WTC11 (cell line): ENCODE data around the gene FOXC1. TPM values are rescaled to one million over a fixed set of nuclear protein-coding genes. Genes with fewer than 3 reads are reported as not detected.

Experiments
- ATAC-seq: fragments of 200-7000 bp; cut with Tn5 transposase; 2 replicates; pipeline ENCODE4 v1.10.0; 2021; ENCODE audit warnings: mild to moderate bottlenecking, moderate library complexity
- CTCF ChIA-PET: fragments of 300-600 bp; sonication (Branson Sonifier 250); formaldehyde crosslinking; loops from one replicate; lab custom pipeline; 2021; ENCODE audit warnings: antibody characterized with exemption; lab: Charles Lee
- POLR2A ChIA-PET: fragments of 350-600 bp; sonication (Branson Sonifier 250); formaldehyde crosslinking; loops from one replicate; lab custom pipeline; 2021; ENCODE audit warnings: antibody characterized with exemption; lab: Charles Lee
- DNase-seq: peaks from one replicate; pipeline ENCODE4 v3.0.0; 2021; ENCODE audit warnings: low spot score
- H3K27ac Mint-ChIP-seq: 2 replicates; pipeline ENCODE4 v1.8.0; 2021; ENCODE audit warnings: mixed read lengths
- H3K27me3 Mint-ChIP-seq: 2 replicates; pipeline ENCODE4 v1.8.0; 2021; ENCODE audit warnings: low read depth, mild to moderate bottlenecking, moderate library complexity, mixed read lengths
- H3K36me3 Mint-ChIP-seq: 2 replicates; pipeline ENCODE4 v1.8.0; 2021; ENCODE audit warnings: mixed read lengths
- H3K4me1 Mint-ChIP-seq: 2 replicates; pipeline ENCODE4 v1.8.0; 2022; ENCODE audit warnings: mixed read lengths
- H3K4me3 Mint-ChIP-seq: 2 replicates; pipeline ENCODE4 v1.8.0; 2021; ENCODE audit warnings: mild to moderate bottlenecking, moderate library complexity, mixed read lengths
- H3K9me3 Mint-ChIP-seq: 2 replicates; pipeline ENCODE4 v1.8.0; 2021; ENCODE audit warnings: mixed read lengths
- AFF4 ChIP-seq: sonication (generic); formaldehyde crosslinking; IDR thresholded peaks from 2 replicates; pipeline ENCODE4 v1.8.1; 2023; ENCODE audit warnings: mild to moderate bottlenecking, missing genetic modification reagents, borderline replicate concordance
- CREM ChIP-seq: sonication (generic); formaldehyde crosslinking; IDR thresholded peaks from 2 replicates; pipeline ENCODE4 v1.8.1; 2022; ENCODE audit warnings: mild to moderate bottlenecking, missing genetic modification reagents, moderate library complexity
- FOXK1 ChIP-seq: sonication (generic); formaldehyde crosslinking; IDR thresholded peaks from 2 replicates; pipeline ENCODE4 v1.8.0; 2022; ENCODE audit warnings: mild to moderate bottlenecking, moderate library complexity, missing genetic modification reagents
- FOXP1 ChIP-seq: sonication (generic); formaldehyde crosslinking; IDR thresholded peaks from 2 replicates; pipeline ENCODE4 v1.8.0; 2022; ENCODE audit warnings: missing genetic modification reagents, mild to moderate bottlenecking, moderate library complexity, borderline replicate concordance
- GRHL2 ChIP-seq: fragments of 250-450 bp; sonication (Bioruptor Pico); IDR thresholded peaks from 2 replicates; pipeline ENCODE4 v1.8.0; 2022; ENCODE audit warnings: mild to moderate bottlenecking, moderate library complexity; ENCODE audit not compliant: insufficient replicate concordance, severe bottlenecking
- IRF1 ChIP-seq: sonication (generic); formaldehyde crosslinking; IDR thresholded peaks from 2 replicates; pipeline ENCODE4 v1.8.0; 2023; ENCODE audit warnings: missing genetic modification reagents
- MYBL2 ChIP-seq: sonication (generic); formaldehyde crosslinking; IDR thresholded peaks from 2 replicates; pipeline ENCODE4 v1.8.1; 2023; ENCODE audit warnings: mild to moderate bottlenecking, moderate library complexity, missing genetic modification reagents
- NFE2L1 ChIP-seq: sonication (generic); formaldehyde crosslinking; IDR thresholded peaks from 2 replicates; pipeline ENCODE4 v1.8.1; 2023; ENCODE audit warnings: missing genetic modification reagents
- NFYB ChIP-seq: sonication (generic); formaldehyde crosslinking; conservative IDR thresholded peaks from 2 replicates; pipeline ENCODE4 v1.8.0; 2022; ENCODE audit warnings: low read depth, missing genetic modification reagents
- OVOL2 ChIP-seq: fragments of 250-450 bp; sonication (Bioruptor Pico); IDR thresholded peaks from 2 replicates; pipeline ENCODE4 v1.9.0; 2021; ENCODE audit warnings: mild to moderate bottlenecking, borderline replicate concordance
- PRDM15 ChIP-seq: sonication (generic); formaldehyde crosslinking; IDR thresholded peaks from 2 replicates; pipeline ENCODE4 v1.8.0; 2022; ENCODE audit warnings: missing genetic modification reagents
- RELA ChIP-seq: sonication (generic); formaldehyde crosslinking; IDR thresholded peaks from 2 replicates; pipeline ENCODE4 v1.8.1; 2022; ENCODE audit warnings: missing genetic modification reagents, mild to moderate bottlenecking, borderline replicate concordance
- SMAD4 ChIP-seq: sonication (generic); formaldehyde crosslinking; IDR thresholded peaks from 2 replicates; pipeline ENCODE4 v1.8.0; 2022; ENCODE audit warnings: mild to moderate bottlenecking, missing genetic modification reagents
- TEAD1 ChIP-seq: sonication (generic); formaldehyde crosslinking; IDR thresholded peaks from 2 replicates; pipeline ENCODE4 v1.8.0; 2022; ENCODE audit warnings: mild to moderate bottlenecking, missing genetic modification reagents
- TEAD4 ChIP-seq: sonication (generic); formaldehyde crosslinking; IDR thresholded peaks from 2 replicates; pipeline ENCODE4 v1.8.0; 2022; ENCODE audit warnings: mild to moderate bottlenecking, missing genetic modification reagents
- USF1 ChIP-seq: sonication (generic); formaldehyde crosslinking; IDR thresholded peaks from 2 replicates; pipeline ENCODE4 v1.8.0; 2022; ENCODE audit warnings: mild to moderate bottlenecking, missing genetic modification reagents
- ZMAT4 ChIP-seq: fragments of 250-450 bp; sonication (Bioruptor Pico); IDR thresholded peaks from 2 replicates; pipeline ENCODE4 v1.9.0; 2021; ENCODE audit warnings: mild to moderate bottlenecking
- ZNF219 ChIP-seq: sonication (generic); formaldehyde crosslinking; IDR thresholded peaks from 2 replicates; pipeline ENCODE4 v1.8.0; 2023; ENCODE audit warnings: missing genetic modification reagents, mild to moderate bottlenecking, borderline replicate concordance
- ZNF317 ChIP-seq: sonication (generic); formaldehyde crosslinking; IDR thresholded peaks from 2 replicates; pipeline ENCODE4 v1.8.1; 2023; ENCODE audit warnings: low read depth, mild to moderate bottlenecking, moderate library complexity, missing genetic modification reagents, borderline replicate concordance
- ZNF423 ChIP-seq: fragments of 250-450 bp; sonication (Bioruptor Pico); IDR thresholded peaks from 2 replicates; pipeline ENCODE4 v2.1.2; 2022; ENCODE audit warnings: mild to moderate bottlenecking, moderate library complexity
- total RNA-seq: library from RNA; stranded (reverse); gene quantifications from 3 replicates; pipeline ENCODE4 v1.2.3, GENCODE V29; 2021
- TF ChIP-seq, protein P1 (sequence below): sonication (generic); formaldehyde crosslinking; IDR thresholded peaks from 2 replicates; pipeline ENCODE4 v1.8.0; 2022; ENCODE audit warnings: mild to moderate bottlenecking, missing genetic modification reagents

FOXC1 gene
- total RNA-seq, 1 experiment from 2014 or later = 10.7 TPM

GRCh38 chr6:1580585-1580984 is 29.1 kb upstream of the FOXC1 start:
- no peak overlapping the region for H3K4me3 Mint-ChIP-seq
- DNase-seq = no peak
- no peaks in the 10 kb centered on the region; the same call in 1 of the 2 replicates for H3K27me3 Mint-ChIP-seq
- CTCF ChIA-PET = interaction anchor here (1.2 to 1.9 kb wide), 3 partner anchors 15 to 57 kb away, joined by 3 to 7 read pairs (median 4); no protein-coding TSS in a partner anchor
- TF ChIP-seq GRHL2 (CRISPR knock-in tag) (no peak), ZNF317 (CRISPR knock-in tag) (no peak), ZNF219 (no peak), PRDM15 (CRISPR knock-in tag) (no peak), ZNF423 (CRISPR knock-in tag) (no peak), NFE2L1 (CRISPR knock-in tag) (no peak), AFF4 (CRISPR knock-in tag) (no peak), NFYB (CRISPR knock-in tag) (no peak), TEAD1 (CRISPR knock-in tag) (no peak), USF1 (CRISPR knock-in tag) (no peak), CREM (CRISPR knock-in tag) (no peak)
- TF ChIP-seq, protein P1, sequence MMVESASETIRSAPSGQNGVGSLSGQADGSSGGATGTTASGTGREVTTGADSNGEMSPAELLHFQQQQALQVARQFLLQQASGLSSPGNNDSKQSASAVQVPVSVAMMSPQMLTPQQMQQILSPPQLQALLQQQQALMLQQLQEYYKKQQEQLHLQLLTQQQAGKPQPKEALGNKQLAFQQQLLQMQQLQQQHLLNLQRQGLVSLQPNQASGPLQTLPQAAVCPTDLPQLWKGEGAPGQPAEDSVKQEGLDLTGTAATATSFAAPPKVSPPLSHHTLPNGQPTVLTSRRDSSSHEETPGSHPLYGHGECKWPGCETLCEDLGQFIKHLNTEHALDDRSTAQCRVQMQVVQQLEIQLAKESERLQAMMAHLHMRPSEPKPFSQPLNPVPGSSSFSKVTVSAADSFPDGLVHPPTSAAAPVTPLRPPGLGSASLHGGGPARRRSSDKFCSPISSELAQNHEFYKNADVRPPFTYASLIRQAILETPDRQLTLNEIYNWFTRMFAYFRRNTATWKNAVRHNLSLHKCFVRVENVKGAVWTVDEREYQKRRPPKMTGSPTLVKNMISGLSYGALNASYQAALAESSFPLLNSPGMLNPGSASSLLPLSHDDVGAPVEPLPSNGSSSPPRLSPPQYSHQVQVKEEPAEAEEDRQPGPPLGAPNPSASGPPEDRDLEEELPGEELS (CRISPR knock-in tag) = no peak
- H3K36me3 Mint-ChIP-seq = no peaks in the 10 kb centered on the region
- no peak overlapping the region for H3K27ac Mint-ChIP-seq
- H3K4me1 Mint-ChIP-seq = peaks cover 9% of the 10 kb centered on the region
- 0 out of 2 replicates have a peak, but pooled peaks cover 4% of the 10 kb centered on the region for H3K9me3 Mint-ChIP-seq
- POLR2A ChIA-PET = no interaction called here
- no peak for ATAC-seq

GRCh38 chr6:1581120-1581991 is 28.4 kb upstream of the FOXC1 start:
- ChIA-PET CTCF (interaction anchor here (1.2 to 1.9 kb wide), 3 partner anchors 15 to 58 kb away, joined by 3 to 7 read pairs (median 4); no protein-coding TSS in a partner anchor), POLR2A (no interaction called here)
- ATAC-seq = no peak
- no peaks in the 10 kb centered on the region for H3K27me3 Mint-ChIP-seq
- no peak overlapping the region for H3K27ac Mint-ChIP-seq
- H3K9me3 Mint-ChIP-seq = 0 out of 2 replicates have a peak, but pooled peaks cover 4% of the 10 kb centered on the region
- H3K36me3 Mint-ChIP-seq = no peaks in the 10 kb centered on the region
- no peak overlapping the region for H3K4me3 Mint-ChIP-seq
- no peak for DNase-seq
- H3K4me1 Mint-ChIP-seq = peaks cover 1% of the 10 kb centered on the region
- no peak for TF ChIP-seq OVOL2 (CRISPR knock-in tag)
- no peak for TF ChIP-seq TEAD4 (CRISPR knock-in tag)
- TF ChIP-seq SMAD4 = no peak
- no peak for TF ChIP-seq ZMAT4 (CRISPR knock-in tag)
- no peak for TF ChIP-seq RELA (CRISPR knock-in tag)
- no peak for TF ChIP-seq MYBL2 (CRISPR knock-in tag)
- TF ChIP-seq GRHL2 (CRISPR knock-in tag) = no peak
- TF ChIP-seq IRF1 (CRISPR knock-in tag) = no peak
- no peak for TF ChIP-seq FOXK1 (CRISPR knock-in tag)
- TF ChIP-seq FOXP1 (CRISPR knock-in tag) = no peak
